Gastrocnemius medialis (tissue), 4 donors: ENCODE measurements around the gene LUC7L3.

Experiments used
- CTCF ChIP-seq, 5 experiments: fragments of 450-650 bp in 3 of 5; fragments of 200-600 bp in 2 of 5; sonication (generic) in 2 of 5; IDR thresholded peaks in 4 of 5; conservative IDR thresholded peaks in 1 of 5; 1 replicate in 4 of 5; 2 replicates in 1 of 5; pipeline ENCODE4 v1.5.1; 2016 to 2019; ENCODE audit warnings: antibody characterized with exemption in 5 of 5, mild to moderate bottlenecking in 3 of 5, moderate library complexity in 3 of 5
- POLR2A ChIP-seq, 2 donors: fragments of 450-650 bp; IDR thresholded peaks; one replicate each; pipeline ENCODE4 v1.6.1; 2017; ENCODE audit warnings: antibody characterized with exemption in 2 of 2, mild to moderate bottlenecking in 2 of 2, moderate library complexity in 2 of 2

- TF ChIP-seq CTCF (IDR thresholded peaks at IDR 0.05 in 4 of 5, conservative IDR thresholded peaks at IDR 0.05 in 1 of 5), result no peak
- TF ChIP-seq POLR2A (IDR thresholded peaks at IDR 0.05), result no peak
Measured at GRCh38 chr17:50725769-50726655, 6.6 kb downstream of the LUC7L3 start.
